Kidney (tissue), 14 donors: ENCODE data around the gene GOLPH3L. TPM values are rescaled to one million over a fixed set of nuclear protein-coding genes. Genes with fewer than 3 reads are reported as not detected.
"Not testable (repeated sequence)": the region's sequence is repeated elsewhere in the genome, so short reads cannot be mapped to it uniquely, and the experiment has no call there.

ENCODE experiments used
- DNase-seq, 5 donors: peaks; one replicate each; pipeline ENCODE4 v3.0.0-alpha.2; 2013 to 2020
- FAIRE-seq: peaks from 2 replicates; lab custom pipeline; 2012; peaks lifted over from hg19 to GRCh38; lab: Jason Lieb, UNC
- H3K27ac ChIP-seq, 2 donors: one replicate each; pipeline ENCODE4 v1.7.0; 2013; ENCODE audit warnings: low read depth in 2 of 2, low read length in 2 of 2, inconsistent platforms in 1 of 2
- H3K27me3 ChIP-seq: one replicate; pipeline ENCODE4 v1.7.1; 2013; ENCODE audit warnings: low read length, inconsistent platforms; ENCODE audit not compliant: control insufficient read depth, insufficient read depth
- H3K36me3 ChIP-seq, 3 donors: one replicate each; pipeline versions ENCODE4 v1.7.0 to v1.7.1; 2013; ENCODE audit warnings: low read length in 3 of 3, control low read depth in 1 of 3, inconsistent platforms in 1 of 3; ENCODE audit not compliant: insufficient read depth in 3 of 3, control insufficient read depth in 2 of 3
- H3K4me1 ChIP-seq, 3 donors: one replicate each; pipeline versions ENCODE4 v1.7.0 to v1.7.1; 2013; ENCODE audit warnings: low read length in 3 of 3, inconsistent platforms in 1 of 3, low read depth in 1 of 3; ENCODE audit not compliant: control insufficient read depth in 2 of 3, insufficient read depth in 2 of 3
- H3K4me3 ChIP-seq, 3 donors: one replicate each; pipeline versions ENCODE4 v1.7.0 to v1.8.1; 2013; ENCODE audit warnings: low read length in 3 of 3, control low read depth in 1 of 3, inconsistent platforms in 1 of 3
- H3K9ac ChIP-seq, 3 donors: one replicate each; pipeline versions ENCODE4 v1.7.0 to v1.7.1; 2013; ENCODE audit warnings: low read length in 3 of 3, control low read depth in 1 of 3, inconsistent platforms in 1 of 3
- H3K9me3 ChIP-seq, 3 donors: one replicate each; pipeline versions ENCODE4 v1.7.0 to v1.7.1; 2013; ENCODE audit warnings: low read length in 3 of 3, control low read depth in 1 of 3, inconsistent platforms in 1 of 3; ENCODE audit not compliant: control insufficient read depth in 2 of 3, insufficient read depth in 1 of 3
- intact Hi-C: fragments of 100-400 bp; cut with DNase I; formaldehyde crosslinking; loops from one replicate; pipeline ENCODE4 v1.11.1; 2022
- polyA plus RNA-seq: library from polyadenylated mRNA; stranded (reverse); fragments of 350-450 nt; fragmentation: Illumina TruSeq; extraction: RNeasy Lipid Tissue Mini Kit (QIAGEN cat#74804); gene quantifications from one replicate; pipeline ENCODE4 v1.2.3, GENCODE V29; 2014; ENCODE audit warnings: low read depth, low replicate concordance; ENCODE audit not compliant: insufficient read depth
- total RNA-seq: library from RNA; stranded (reverse); fragmentation: NEBNext Ultra II Directional; extraction: Animal tissue kit (Norgen Biotek cat#: 25700); gene quantifications from one replicate; pipeline ENCODE4 v1.2.1, GENCODE V29; 2021
- TF ChIP-seq, protein P1 (sequence below): IDR thresholded peaks from 3 replicates; pipeline ENCODE4 v1.5.1; 2012; ENCODE audit warnings: mild to moderate bottlenecking, moderate library complexity, borderline replicate concordance; ENCODE audit not compliant: insufficient read depth; ENCODE audit errors: extremely low read depth
- donor health status: control.
- donor health status: control.
- donor health status: control.
- donor health status: control.
- donor health status: control.
- donor health status: DM: yes; HTN: yes; CAD: no.
- donor health status: Normal renal cell carcinoma (clear cell type).

GOLPH3L gene
- total and polyA plus RNA-seq, 2 donors from 2014 or later: 21.1 to 36.1 TPM

GRCh38 chr1:150627826-150628410 lies 69.0 kb downstream of the GOLPH3L start:
- no peak overlapping the region for H3K27ac ChIP-seq
- intact Hi-C loops: loop anchor here (10.0 kb wide), 1 partner anchor 53 kb away; the partner anchor contains the start of gene MCL1
- H3K9ac ChIP-seq: peak overlapping the region in 1 of 3 donors; percentile 83
- FAIRE-seq: no peak
- H3K36me3 ChIP-seq: peaks cover 17 to 39% (median 20%) of the 10 kb centered on the region in 3 donors
- peak in 1 of 5 donors; percentile 13 for DNase-seq
- H3K27me3 ChIP-seq: no peaks in the 10 kb centered on the region
- H3K4me1 ChIP-seq: peaks cover 4 to 9% (median 5%) of the 10 kb centered on the region in 3 donors
- no peaks in the 10 kb centered on the region for H3K9me3 ChIP-seq
- peak overlapping the region in 2 of 3 donors; percentile 90 to 93 for H3K4me3 ChIP-seq
- TF ChIP-seq, protein P1, sequence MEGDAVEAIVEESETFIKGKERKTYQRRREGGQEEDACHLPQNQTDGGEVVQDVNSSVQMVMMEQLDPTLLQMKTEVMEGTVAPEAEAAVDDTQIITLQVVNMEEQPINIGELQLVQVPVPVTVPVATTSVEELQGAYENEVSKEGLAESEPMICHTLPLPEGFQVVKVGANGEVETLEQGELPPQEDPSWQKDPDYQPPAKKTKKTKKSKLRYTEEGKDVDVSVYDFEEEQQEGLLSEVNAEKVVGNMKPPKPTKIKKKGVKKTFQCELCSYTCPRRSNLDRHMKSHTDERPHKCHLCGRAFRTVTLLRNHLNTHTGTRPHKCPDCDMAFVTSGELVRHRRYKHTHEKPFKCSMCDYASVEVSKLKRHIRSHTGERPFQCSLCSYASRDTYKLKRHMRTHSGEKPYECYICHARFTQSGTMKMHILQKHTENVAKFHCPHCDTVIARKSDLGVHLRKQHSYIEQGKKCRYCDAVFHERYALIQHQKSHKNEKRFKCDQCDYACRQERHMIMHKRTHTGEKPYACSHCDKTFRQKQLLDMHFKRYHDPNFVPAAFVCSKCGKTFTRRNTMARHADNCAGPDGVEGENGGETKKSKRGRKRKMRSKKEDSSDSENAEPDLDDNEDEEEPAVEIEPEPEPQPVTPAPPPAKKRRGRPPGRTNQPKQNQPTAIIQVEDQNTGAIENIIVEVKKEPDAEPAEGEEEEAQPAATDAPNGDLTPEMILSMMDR: no peak

GRCh38 chr1:150626150-150626549 lies 70.8 kb downstream of the GOLPH3L start:
- FAIRE-seq (no peak), DNase-seq (peak in 1 of 5 donors; percentile 2)
- intact Hi-C loops: loop anchor here (10.0 kb wide), 1 partner anchor 51 kb away; the partner anchor contains the start of gene MCL1
- no peak overlapping the region for H3K4me3 ChIP-seq
- H3K36me3 ChIP-seq: peaks cover 20 to 42% (median 21%) of the 10 kb centered on the region in 3 donors
- no peak overlapping the region for H3K27ac ChIP-seq
- H3K4me1 ChIP-seq: peaks cover 4 to 9% (median 5%) of the 10 kb centered on the region in 3 donors
- H3K9ac ChIP-seq: no peak overlapping the region
- no peaks in the 10 kb centered on the region for H3K9me3 ChIP-seq
- no peaks in the 10 kb centered on the region for H3K27me3 ChIP-seq
- TF ChIP-seq, protein P1: no peak

- intact Hi-C loops: loop anchor here (10.0 kb wide), 1 partner anchor 50 kb away; the partner anchor contains the start of gene MCL1
- not testable (repeated sequence) for H3K9ac ChIP-seq, DNase-seq, H3K27me3 ChIP-seq, H3K4me1 ChIP-seq, H3K27ac ChIP-seq, H3K4me3 ChIP-seq, H3K9me3 ChIP-seq, FAIRE-seq
- H3K36me3 ChIP-seq: peaks cover 20 to 54% (median 24%) of the 10 kb centered on the region in 3 donors
These were observed 72.4 kb downstream of the GOLPH3L start for GRCh38 chr1:150624546-150624945.

DNA sequence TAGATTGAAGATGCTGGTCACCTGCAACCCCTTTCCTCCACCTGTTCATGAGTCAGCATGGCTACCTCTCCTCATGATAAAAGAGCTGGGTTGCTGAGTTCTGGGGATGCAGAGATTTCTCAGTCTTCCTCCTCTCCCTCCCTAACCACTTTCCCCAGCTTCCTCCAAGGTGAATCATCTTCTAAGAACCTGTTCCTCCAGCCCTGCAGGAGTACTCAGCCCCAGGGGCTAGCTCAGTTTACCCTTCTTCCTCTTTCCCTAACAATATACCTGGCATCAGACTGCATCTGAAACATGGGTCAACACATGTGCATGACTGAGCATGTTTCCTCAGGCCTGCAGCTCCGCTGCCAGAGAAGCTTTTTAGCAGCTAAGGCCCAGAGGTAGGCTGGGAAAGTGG lies 72.8 kb downstream of the GOLPH3L start:
- peaks cover 22 to 55% (median 24%) of the 10 kb centered on the region in 3 donors for H3K36me3 ChIP-seq
- DNase-seq: peak in 1 of 5 donors; percentile 7
- H3K4me1 ChIP-seq, H3K27ac ChIP-seq, FAIRE-seq, H3K9ac ChIP-seq, H3K27me3 ChIP-seq, H3K9me3 ChIP-seq, H3K4me3 ChIP-seq: not testable (repeated sequence)
- intact Hi-C loops: loop anchor here (10.0 kb wide), 1 partner anchor 49 kb away; the partner anchor contains the start of gene MCL1
